Mammary epithelial cell (primary cell): ENCODE data around the gene HIVEP3.

Source experiments
- CTCF ChIP-seq, 2 donors: IDR thresholded peaks in 1 of 2; conservative IDR thresholded peaks in 1 of 2; 2 replicates each; pipeline ENCODE4 v1.5.1; 2011 to 2012; ENCODE audit warnings: inconsistent platforms in 2 of 2, low read length in 2 of 2, mild to moderate bottlenecking in 2 of 2, control low read depth in 1 of 2, low read depth in 1 of 2; ENCODE audit not compliant: insufficient read depth in 1 of 2; ENCODE audit errors: extremely low read depth in 1 of 2
- EZH2 ChIP-seq: IDR thresholded peaks from 2 replicates; pipeline ENCODE4 v1.6.1; 2012; ENCODE audit warnings: low read length, inconsistent platforms, borderline replicate concordance

GRCh38 chr1:41853907-41854306 lies 64.8 kb downstream of the HIVEP3 start:
- no peak for TF ChIP-seq CTCF (conservative IDR thresholded peaks at IDR 0.05 in 1 of 2, IDR thresholded peaks at IDR 0.05 in 1 of 2; ENCODE audit: extremely low read depth in 1 of 2, insufficient read depth in 1 of 2, low read depth in 1 of 2, low read length in 2 of 2)
- no peak for TF ChIP-seq EZH2
